ENCODE data around the gene USP6.
"Not testable (repeated sequence)": the region's sequence is repeated elsewhere in the genome, so short reads cannot be mapped to it uniquely, and the experiment has no call there.

The USP6 gene

DNA sequence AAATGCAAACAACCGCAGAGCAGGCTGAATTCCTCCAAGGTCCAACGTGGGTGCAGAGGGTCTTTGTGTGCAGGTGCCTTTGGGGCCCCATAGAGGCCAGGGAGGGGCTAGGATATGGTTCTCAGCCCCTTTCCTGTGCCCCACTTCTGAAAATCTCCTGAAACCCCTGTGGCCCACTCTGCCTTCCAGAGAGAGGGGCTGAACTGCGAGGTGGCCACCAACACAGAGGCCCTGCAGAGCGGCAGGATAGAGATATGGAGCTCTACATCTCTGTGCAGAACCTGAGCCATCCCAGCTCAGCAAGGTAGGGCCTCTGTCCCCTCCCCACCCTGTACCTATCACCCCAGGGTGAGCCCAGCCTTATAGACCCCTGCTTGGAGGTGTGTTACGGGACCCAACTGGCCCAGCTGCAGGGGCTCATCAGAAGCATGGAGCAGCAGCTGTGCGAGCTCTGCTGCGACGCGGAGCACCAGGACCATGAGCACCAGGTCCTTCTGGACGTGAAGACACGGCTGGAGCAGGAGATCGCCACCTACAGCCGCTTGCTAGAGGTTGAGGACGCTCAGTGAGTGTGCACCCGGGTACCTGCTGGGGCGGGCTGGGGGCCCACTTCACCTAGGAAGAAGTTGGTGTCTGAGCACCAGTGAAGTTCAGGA lies 5.5 kb downstream of the USP6 start:
- DNase-seq (ENCODE audit: low spot score): no peak

DNA sequence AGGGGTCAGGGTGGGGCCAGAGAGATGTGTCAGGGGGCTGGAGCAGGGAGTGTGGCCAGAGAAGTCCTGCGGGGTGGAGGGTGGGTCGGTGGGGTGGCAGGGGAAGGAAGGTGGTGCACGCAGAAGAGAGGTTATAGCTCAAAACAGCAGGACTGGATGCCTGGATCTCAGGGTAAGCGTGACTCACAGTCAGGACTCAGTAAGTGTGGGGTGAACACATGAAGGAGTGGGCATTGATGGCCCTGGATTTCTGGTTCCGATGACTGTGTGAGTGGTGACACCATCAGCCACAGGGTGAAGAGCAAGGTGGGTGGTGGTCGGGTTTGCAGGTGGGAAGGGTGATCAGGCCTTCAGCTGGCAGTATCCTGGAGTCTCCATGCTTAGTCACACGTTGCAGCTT lies 6.2 kb downstream of the USP6 start:
- DNase-seq (ENCODE audit: low spot score): not testable (repeated sequence)

DNA sequence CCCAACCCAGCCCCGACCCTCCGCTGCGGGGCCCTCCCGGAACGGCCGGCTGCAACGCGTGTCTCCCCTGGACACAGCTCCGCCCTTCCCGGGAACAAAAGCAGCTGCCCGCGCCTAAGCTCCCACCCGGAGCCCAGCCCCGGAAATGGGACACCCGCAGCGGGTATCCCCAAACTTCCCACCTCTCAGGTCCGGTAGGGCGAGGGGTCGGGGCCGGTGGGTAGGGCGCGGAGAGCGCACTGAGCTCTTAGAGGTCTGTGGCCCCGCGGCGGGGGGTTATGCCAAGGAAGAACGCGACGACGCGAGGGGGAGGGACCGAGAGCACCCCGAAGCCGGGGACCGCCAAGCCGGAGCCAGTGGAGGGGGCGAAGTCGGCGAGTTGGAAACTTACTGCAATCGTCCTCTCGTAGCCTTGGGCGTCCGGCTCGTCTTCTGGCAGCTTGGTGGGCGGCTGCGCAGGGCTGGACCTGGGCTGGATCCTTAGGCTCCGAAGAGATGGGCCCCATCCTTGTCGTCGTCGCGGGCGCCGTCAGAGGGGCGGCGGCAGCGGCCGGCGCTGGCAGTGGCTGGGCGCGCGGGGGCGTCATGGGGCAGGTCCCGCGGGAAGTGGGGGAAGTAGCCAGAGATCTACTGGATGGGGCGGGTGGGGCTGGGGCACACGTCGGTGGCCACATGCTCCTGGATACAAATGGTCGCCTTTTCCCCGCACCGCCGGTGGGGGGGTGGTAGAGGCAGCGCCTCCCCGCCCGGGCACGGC lies 6.9 kb downstream of the USP6 start:
- peak; percentile 37 for DNase-seq (ENCODE audit: low spot score)

DNA sequence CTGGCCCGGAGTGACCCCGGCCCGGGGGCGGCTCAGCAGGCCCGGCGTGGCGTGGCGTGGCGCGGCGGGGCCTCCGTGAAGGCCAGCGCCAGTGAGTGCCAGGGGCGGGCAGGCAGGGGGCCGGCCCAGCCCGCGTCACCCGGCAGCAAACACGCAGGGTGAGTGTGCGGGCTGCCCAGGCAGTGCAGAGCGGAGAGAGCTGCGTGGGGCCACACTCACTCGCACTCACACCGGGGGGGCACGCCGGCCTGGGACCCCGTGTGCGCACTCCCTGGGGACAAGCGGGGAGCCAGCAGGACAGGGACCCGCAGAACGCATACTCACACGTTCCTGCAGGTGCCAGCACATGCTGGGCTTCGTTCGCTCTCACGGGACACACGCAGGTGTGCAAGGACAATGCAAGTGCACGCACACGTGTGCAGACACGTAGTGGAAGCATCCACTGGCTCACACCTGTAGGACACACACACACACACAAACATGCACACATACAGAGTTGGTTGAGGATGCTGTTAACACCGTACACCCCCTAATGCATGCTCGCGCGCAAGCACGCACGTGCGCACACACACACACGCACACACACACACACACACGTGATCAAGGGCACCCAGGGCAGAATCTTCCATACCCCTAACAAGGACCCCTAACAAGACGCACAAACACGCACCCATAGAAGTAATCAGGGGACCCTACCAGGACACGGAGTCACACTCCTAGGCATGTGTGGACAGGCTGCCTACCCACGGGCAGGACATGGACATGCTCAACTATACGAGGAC lies 7.7 kb downstream of the USP6 start:
- no peak for DNase-seq (ENCODE audit: low spot score)

DNA sequence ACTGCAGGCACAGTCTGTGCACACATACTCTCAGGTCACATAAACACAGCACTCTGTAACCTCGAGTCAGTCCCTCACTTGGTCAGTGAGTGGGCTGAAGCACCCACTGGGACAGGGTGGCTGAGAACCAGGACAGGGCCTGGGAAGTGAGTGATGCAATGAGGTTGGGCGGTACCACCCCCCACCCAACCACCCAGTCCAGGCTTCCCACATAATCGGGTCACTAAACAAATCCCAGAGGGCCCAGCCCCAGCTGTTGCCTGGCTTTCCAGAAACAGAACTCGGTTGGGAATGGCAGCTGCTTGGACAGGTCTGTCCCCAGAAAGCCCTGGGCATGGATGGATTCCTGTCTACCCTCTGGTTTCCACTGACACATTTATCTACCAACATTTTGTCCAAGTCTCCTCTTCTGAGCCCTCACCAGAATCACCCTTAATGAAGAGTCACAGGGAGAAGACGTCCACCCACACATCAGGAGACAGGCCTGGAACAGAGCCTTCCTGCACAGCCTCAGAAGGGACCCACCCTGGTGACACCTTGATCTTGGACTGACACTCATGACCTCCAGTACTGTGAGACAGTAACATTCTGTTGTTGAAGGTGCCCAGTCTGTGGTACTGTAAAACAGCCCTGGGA lies 8.4 kb downstream of the USP6 start:
- not testable (repeated sequence) for DNase-seq (ENCODE audit: low spot score)

DNA sequence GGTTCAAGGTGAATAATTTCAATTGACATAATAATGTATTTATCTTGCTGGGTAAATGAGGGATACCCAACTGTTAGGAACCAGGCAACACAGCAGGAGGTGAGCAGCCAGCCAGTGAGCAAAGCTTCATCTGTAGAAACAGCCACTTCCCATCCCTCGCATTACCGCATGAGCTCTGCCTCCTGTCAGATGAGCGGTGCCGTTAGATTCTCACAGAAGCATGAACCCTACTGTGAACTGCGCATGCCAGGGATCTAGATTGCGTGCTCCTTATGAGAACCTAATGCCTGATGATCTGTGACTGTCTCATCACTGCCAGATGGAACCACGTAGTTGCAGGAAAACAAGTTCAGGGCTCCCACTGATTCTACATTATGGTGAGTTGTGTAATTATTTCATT lies 9.1 kb downstream of the USP6 start:
- not testable (repeated sequence) for DNase-seq (ENCODE audit: low spot score)

DNA sequence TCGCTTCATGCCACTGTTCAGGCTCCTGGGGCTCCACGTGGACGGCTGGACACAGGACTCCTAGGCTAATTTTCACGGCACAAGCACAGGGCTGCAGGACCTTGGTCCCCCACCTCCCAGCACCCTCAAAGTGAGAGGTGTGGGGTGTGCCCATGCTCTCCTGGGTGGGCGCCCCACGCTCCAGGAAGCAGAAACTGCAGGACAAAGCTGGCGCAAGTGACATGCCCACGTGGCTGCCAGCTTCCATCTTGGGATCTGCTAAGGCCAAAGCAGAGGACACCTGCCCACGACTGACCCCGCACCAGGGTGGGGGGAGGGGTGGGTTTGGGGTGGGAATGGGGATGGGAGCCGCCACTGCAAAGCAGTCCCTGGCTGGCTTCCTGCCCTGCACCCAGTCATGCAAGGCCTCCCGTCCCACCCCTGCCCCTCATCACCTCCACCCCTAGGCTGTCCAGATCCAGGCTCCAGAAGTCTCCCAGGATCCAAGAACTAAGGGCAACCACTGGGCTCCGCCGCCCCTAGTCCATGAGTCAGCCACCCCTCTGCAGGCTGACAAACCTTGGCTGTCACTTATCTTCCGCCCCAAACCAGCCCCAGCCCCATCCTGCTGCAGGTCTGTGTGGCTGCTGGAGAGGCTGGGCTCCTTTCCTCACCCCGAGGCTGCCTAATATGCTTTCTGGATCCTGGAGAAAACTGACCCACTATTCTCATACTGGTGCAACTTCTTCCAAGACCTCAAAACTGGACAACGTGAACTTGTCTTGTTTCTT lies 11.1 kb downstream of the USP6 start:
- DNase-seq (ENCODE audit: low spot score): no peak

DNA sequence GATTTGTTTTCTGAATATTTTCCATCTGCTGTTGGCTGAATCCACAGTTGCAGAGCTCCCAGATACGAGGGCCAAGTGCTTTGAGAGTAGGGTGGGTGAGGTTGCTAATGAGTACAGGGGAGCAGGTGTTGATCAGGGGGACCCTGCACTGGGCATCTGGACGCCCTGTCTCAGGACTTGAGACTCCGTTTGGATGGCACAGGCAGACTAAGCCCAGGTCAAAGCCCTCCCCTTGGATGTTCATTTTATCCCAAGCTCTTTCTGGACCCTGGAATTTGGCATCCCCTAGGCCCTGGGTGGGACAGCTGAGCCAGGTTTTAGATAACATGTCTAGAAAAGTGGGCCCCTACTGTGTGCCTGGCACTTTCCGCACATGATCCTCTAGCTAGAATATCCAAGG lies 12.1 kb downstream of the USP6 start:
- no peak for DNase-seq (ENCODE audit: low spot score)

DNA sequence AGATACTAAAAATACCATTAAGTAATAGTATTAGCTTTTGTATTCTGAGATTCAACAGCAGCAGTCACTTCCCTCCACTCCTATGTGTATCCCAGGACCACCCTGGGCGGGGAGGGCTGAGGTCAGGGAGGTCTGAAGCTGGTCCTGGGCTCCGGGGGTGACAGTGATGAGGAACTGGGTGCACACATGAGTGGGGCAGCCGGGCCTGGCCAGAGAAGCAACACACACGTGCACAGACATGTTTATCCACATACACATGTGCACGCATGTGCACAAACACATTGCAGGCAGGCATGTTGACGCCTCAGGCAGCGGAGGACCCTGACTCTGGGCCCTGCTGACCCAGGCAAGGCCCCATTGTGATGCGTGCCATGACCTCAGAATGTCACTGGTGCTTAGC lies 12.6 kb downstream of the USP6 start:
- DNase-seq (ENCODE audit: low spot score): not testable (repeated sequence)

DNA sequence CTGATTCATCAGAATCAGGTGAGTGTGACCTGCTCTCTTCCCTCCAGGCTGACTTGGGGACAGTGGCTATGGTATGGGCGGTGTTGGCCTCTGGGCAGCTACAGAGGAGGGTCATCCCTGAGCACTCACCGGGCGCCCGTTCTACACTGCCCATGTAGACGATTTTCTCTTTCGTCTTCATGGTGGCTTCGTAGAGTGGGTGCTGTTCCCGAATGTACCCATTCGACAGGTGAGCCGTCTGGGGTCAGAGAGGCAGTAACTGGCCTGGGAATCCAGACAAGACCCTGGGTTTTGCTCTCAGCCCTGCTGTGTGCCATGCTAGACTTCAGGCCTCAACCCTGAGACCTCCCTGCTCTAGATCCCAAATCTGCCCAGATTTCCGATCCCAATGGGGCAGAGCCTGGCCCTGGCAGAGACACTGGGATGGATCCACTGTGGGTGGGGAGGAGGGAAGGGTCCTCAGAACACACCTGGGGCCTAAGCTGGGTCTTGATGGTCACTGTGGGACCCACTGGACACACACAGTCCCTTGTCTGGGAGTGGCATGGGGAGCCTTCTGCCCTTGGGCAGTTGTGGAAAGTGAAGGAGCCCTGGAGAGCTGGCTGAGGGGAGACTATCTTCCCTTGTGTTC lies 13.2 kb downstream of the USP6 start:
- no peak for DNase-seq (ENCODE audit: low spot score)

DNA sequence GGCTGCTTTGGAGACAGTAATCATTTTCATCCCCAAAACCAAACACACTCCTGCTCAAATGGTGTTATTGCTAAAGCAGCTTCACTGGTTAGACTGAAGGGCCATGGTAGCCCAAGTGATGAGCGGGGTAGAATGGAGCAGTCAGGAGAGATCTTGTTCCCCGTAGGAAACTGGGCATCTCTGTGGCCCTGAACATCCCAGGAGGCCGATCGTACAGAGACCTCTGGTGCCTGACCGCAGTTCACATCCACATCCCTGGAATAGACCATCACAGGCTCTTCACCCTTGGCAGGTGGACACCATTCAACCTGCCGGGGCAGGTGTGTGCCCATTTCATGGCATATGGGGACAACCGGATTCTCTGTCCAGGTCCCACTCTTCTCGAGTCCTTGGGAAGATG lies 13.9 kb downstream of the USP6 start:
- DNase-seq (ENCODE audit: low spot score): not testable (repeated sequence)

DNA sequence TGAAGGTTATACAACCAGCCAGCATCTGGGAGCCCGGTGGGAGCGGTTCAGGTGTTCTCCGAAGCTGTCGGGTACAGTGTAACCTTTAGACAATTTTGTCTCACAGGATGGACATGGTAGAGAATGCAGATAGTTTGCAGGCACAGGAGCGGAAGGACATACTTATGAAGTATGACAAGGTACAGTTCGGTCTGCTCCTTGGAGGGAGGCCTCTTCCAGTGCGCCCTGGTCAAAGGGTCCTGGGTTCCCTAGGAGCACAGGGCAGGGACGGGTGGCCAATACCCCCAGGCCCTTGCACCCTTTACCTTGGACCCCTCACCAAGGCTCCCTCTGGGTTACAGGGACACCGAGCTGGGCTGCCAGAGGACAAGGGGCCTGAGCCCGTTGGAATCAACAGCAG lies 14.4 kb downstream of the USP6 start:
- not testable (repeated sequence) for DNase-seq (ENCODE audit: low spot score)

DNA sequence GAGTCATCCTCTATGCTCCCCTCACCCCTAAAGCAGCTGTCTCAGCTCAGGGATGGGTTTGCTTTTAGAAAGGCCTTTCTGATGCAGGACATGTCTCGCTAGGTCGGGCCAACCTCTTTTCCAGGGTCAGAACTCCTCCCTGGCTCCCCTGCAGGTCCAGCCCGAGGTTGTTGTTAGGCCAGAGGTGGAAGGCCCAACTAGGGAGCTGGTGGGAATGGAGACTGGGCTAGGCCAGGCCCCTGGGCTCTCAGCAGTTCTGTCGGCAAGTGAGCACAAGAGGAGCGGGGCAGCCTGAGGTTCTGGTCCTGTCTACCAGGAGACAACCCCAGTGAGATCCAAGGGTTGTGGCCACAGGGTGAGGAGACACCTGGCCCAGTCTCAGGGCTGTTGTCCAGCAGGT lies 14.9 kb downstream of the USP6 start:
- DNase-seq (ENCODE audit: low spot score): not testable (repeated sequence)

DNA sequence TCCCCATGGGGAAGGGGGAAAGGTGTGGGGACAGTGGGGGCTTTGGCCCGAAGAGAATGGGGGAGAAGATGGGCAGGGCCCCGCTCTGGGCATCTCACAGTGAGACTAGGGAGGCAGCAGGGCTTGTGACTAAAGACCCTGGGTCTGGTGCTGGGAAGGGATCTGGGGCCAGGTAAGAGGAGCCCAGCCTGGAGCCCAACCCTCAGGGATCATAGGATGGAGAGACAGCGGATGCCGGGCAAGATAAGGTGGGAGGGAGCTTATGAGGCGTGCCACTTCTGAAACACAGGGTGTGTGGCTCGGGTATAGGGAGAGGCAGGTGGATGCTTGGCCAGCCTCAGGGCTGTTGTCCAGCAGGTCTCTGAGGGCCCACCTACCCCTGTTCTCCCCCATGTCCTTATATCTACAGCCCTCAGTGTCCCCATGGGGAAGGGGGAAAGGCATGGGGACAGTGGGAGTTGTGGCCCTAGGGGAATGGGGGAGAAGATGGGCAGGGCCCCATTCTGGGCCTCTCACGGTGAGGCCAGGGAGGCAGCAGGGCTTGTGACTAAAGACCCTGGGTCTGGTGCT lies 15.4 kb downstream of the USP6 start:
- DNase-seq (ENCODE audit: low spot score): no peak

DNA sequence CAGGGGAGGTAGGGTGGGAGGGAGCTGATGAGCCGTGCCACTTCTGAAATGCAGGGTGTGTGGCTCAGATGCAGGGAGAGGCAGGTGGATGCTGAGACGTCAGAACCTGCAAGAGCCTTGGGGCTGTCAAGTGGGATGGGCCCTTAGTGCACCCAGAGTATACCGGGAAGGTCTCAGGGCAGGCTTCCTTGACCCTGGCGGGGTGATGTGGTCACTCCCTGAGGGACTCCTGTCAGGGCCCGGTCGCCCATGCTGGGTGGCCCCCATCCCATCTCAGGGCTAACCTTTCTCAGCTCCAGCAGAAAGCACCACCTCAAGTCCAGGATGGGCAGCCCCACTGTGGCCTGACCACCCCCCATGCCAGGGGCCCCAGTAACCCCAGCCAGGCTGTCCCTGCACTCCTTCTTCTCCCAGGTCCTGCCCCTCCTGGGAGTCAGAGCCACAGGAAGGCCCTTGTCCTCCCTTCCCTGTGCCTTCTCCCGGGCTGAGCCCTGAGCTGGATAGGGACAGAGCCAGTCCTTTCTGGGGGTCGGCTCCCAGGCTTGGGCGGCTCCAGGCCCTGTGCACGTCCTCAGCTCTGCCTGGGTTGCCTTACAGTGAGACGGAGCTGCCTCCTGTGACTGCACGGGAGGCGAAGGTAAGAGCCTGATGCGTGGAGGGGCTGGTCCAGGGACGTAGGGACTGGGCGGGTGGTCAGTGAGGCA lies 16.1 kb downstream of the USP6 start:
- not testable (repeated sequence) for DNase-seq (ENCODE audit: low spot score)

DNA sequence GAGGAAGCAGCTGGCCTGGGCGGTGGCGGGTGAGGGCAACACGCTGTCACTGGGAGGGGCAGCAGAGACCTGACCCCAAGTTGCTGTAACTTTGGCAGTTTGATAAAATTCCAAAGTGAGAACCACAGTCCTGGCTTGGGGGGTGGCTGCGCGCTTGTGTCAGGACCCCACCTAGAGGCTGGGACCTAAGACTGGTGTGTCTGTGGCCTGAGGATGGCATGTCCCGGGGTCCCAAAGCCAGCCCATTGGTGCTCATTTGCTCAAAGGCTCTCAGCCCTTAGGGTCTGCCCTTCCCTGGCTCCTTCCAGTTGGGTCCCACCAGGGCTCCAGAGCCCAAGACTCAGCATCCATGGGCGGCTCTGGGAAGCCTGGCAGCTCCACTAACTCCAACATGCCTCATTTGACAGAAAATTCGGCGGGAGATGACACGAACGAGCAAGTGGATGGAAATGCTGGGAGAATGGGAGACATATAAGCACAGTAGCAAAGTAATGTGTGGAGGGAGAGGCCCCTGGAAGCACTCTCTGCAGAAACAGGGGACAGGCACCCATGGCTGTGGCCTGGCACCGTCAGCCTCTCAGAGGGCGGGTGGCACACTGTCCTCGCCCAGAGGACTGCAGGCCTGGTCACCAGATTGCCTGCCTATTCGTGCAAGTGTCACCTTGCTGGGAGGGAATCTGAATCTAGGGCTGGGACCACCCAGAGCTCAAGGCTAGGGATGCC lies 16.8 kb downstream of the USP6 start:
- DNase-seq (ENCODE audit: low spot score): not testable (repeated sequence)

DNA sequence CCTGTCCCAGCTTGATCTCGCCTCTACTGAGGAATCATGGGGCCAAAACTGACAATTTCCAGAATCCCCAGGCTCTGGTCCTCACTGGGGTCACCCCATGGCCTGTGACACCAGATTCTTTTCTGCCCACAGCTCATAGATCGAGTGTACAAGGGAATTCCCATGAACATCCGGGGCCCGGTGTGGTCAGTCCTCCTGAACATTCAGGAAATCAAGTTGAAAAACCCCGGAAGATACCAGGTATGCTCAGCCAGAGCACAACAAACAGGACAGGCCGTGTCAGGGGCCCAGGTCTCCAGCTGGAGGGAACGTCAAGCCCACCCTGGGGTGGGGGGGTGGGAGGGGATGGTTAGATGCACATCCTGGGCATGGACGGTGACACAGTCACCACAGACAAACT lies 17.5 kb downstream of the USP6 start:
- DNase-seq (ENCODE audit: low spot score): no peak

DNA sequence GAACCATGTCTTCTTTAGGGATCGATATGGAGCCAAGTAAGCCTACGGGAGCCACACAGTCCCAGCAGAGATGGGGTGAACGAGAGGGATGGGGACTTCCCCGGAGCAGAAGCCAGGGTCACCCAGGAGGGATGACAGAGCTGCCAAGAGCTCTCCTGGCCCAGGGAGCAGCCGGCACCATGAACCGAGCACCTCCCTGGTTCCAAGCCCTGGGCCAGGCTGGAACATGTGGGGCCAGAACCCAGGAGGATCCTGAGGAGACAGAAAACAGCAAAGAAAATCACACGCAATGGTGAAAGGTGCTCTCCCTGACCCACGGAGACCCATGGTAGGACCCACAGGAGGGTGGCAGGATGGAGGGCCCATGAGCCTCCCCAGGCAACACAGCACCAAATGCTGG lies 18.1 kb downstream of the USP6 start:
- not testable (repeated sequence) for DNase-seq (ENCODE audit: low spot score)

DNA sequence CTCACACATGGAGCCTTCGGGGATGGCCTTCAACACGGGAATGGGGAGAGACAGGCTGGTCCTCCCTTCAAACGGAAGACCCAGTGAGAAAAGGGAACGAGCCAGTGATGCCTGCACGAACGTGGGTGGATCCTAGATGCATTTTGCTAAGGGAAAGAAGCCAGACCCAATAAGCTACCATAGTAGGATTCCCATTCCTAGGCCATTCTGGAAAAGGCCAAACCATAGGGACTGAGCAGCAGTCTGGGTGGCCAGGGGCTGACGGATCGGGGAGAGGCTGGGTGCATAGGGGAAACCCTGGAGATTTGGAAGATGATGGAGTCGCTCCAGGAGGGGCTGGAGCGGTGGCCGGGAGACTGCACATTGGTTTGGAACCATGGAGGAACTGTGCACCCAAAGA lies 18.7 kb downstream of the USP6 start:
- not testable (repeated sequence) for DNase-seq (ENCODE audit: low spot score)
